Upper lobe of right lung (tissue), 1 donor: ENCODE data around the gene NACC2. TPM values are rescaled to one million over a fixed set of nuclear protein-coding genes. Genes with fewer than 3 reads are reported as not detected.

Experiments used
- ATAC-seq: fragments of 200-7000 bp; cut with Tn5 transposase; one replicate; pipeline ENCODE4 v1.9.1; 2020; ENCODE audit warnings: mild to moderate bottlenecking, moderate library complexity
- DNase-seq: peaks from one replicate; pipeline ENCODE4 v3.0.0-alpha.2; 2020
- H3K27ac ChIP-seq: fragments of 200-600 bp; one replicate; pipeline ENCODE4 v1.8.0; 2022
- H3K27me3 ChIP-seq: fragments of 200-600 bp; one replicate; pipeline ENCODE4 v1.8.0; 2022; ENCODE audit warnings: mild to moderate bottlenecking
- H3K36me3 ChIP-seq: fragments of 200-600 bp; one replicate; pipeline ENCODE4 v1.8.0; 2022
- H3K4me1 ChIP-seq: fragments of 200-600 bp; one replicate; pipeline ENCODE4 v1.8.0; 2022
- H3K4me3 ChIP-seq: fragments of 200-600 bp; one replicate; pipeline ENCODE4 v1.8.0; 2022; ENCODE audit warnings: mild to moderate bottlenecking
- H3K9me3 ChIP-seq: fragments of 200-600 bp; one replicate; pipeline ENCODE4 v1.8.0; 2022
- CTCF ChIP-seq: fragments of 200-600 bp; IDR thresholded peaks from one replicate; pipeline ENCODE4 v1.8.0; 2022; ENCODE audit warnings: antibody characterized with exemption
- intact Hi-C: fragments of 100-400 bp; cut with DNase I; formaldehyde crosslinking; loops from one replicate; pipeline ENCODE4 v1.11.0; 2022
- total RNA-seq: library from RNA; stranded (reverse); fragmentation: NEBNext Ultra II Directional; extraction: Animal tissue kit (Norgen Biotek cat#: 25700); gene quantifications from one replicate; pipeline ENCODE4 v1.2.1, GENCODE V29; 2021
- donor health status: DM: no; HTN: yes; CAD: no; lungs with severe emphysema.

The NACC2 gene
- total RNA-seq, 1 donor from 2014 or later, result 33.5 TPM

- Histone ChIP-seq H3K9me3 (no peaks in the 10 kb centered on the region), H3K27me3 (no peaks in the 10 kb centered on the region), H3K27ac (peak overlapping the region; percentile 87), H3K4me3 (peak overlapping the region; percentile 84), H3K4me1 (peaks cover 58% of the 10 kb centered on the region), H3K36me3 (no peaks in the 10 kb centered on the region)
- TF ChIP-seq CTCF, result no peak
- intact Hi-C loops, result no loop called here
- DNase-seq (peak; percentile 92), ATAC-seq (peak; percentile 81)
Measured at GRCh38 chr9:136093995-136094881, 851 bp downstream of the NACC2 start.

- ATAC-seq, result peak; percentile 12
Measured at GRCh38 chr9:136093346-136093986, 1.6 kb downstream of the NACC2 start.

GRCh38 chr9:136092741-136093140, 2.3 kb downstream of the NACC2 start:
- H3K9me3 ChIP-seq, result no peaks in the 10 kb centered on the region
- ATAC-seq (no peak), DNase-seq (no peak)
- H3K27ac ChIP-seq, result no peak overlapping the region
- peaks cover 63% of the 10 kb centered on the region for H3K4me1 ChIP-seq
- no peaks in the 10 kb centered on the region for H3K36me3 ChIP-seq
- peak; percentile 6 for TF ChIP-seq CTCF
- no peaks in the 10 kb centered on the region for H3K27me3 ChIP-seq
- intact Hi-C loops, result no loop called here
- no peak overlapping the region for H3K4me3 ChIP-seq

More at GRCh38 chr9:136093346-136093986, 1.6 kb downstream of the NACC2 start:
- Histone ChIP-seq H3K4me3 (peak overlapping the region; percentile 84), H3K27me3 (no peaks in the 10 kb centered on the region), H3K9me3 (no peaks in the 10 kb centered on the region), H3K36me3 (no peaks in the 10 kb centered on the region), H3K4me1 (peaks cover 60% of the 10 kb centered on the region), H3K27ac (peak overlapping the region; percentile 87)
- intact Hi-C loops, result no loop called here
- TF ChIP-seq CTCF, result no peak
- DNase-seq, result no peak

- H3K27ac ChIP-seq, result no peak overlapping the region
- no peaks in the 10 kb centered on the region for H3K9me3 ChIP-seq
- H3K36me3 ChIP-seq, result no peaks in the 10 kb centered on the region
- no peak for DNase-seq
- peaks cover 63% of the 10 kb centered on the region for H3K4me1 ChIP-seq
- H3K4me3 ChIP-seq, result no peak overlapping the region
- no peak for TF ChIP-seq CTCF
- no peak for ATAC-seq
- intact Hi-C loops, result no loop called here
- H3K27me3 ChIP-seq, result no peaks in the 10 kb centered on the region
Measured at GRCh38 chr9:136092353-136092650, 2.8 kb downstream of the NACC2 start.

GRCh38 chr9:136091582-136092352, 3.3 kb downstream of the NACC2 start:
- no peak for TF ChIP-seq CTCF
- no peaks in the 10 kb centered on the region for H3K27me3 ChIP-seq
- peaks cover 66% of the 10 kb centered on the region for H3K4me1 ChIP-seq
- H3K9me3 ChIP-seq, result no peaks in the 10 kb centered on the region
- no peak for DNase-seq
- H3K36me3 ChIP-seq, result no peaks in the 10 kb centered on the region
- H3K4me3 ChIP-seq, result no peak overlapping the region
- peak overlapping the region; percentile 70 for H3K27ac ChIP-seq
- ATAC-seq, result no peak
- intact Hi-C loops, result no loop called here
